Measurements from ENCODE around the gene MASTL.

Gene MASTL

DNA sequence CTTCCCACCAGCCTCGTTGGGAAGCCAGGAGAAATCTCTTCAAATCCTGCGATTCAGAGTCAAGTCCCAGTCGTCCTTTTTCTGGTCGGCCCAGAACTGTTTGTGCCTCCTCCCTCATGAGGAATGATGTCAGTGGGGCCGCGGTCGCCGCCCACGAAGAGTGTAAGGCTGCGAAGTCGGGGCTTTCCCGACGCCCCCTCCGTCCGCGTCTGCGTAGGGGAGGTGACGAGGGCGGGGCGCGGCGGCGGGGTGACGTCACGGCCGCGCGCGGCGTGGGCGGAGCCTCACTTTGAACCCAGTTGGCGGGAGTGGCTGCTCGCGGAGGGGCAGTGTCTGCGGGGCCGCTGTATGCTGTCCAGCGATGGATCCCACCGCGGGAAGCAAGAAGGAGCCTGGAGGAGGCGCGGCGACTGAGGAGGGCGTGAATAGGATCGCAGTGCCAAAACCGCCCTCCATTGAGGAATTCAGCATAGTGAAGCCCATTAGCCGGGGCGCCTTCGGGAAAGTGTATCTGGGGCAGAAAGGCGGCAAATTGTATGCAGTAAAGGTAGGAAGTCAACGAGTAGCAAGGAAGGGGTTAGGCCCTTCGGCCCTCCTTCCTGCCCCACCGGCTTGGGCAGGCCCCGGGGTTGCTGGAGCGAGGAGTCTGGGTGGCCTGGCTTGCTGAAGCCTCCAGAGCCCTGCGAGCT lies at the start of gene MASTL:
Gene MASTL (plus strand): TSS at position 287 of the 689 bp plus-strand sequence. CDS start 75 bp downstream, at position 362.
- TF ChIP-seq CTCF (IDR thresholded peaks at IDR 0.05): no peak
- peak within 1 kb of the TSS; percentile 99 for H3K27ac ChIP-seq
- H3K27me3 ChIP-seq: no peaks in the 10 kb centered on the region
- peaks cover 17% of the 10 kb centered on the region for H3K36me3 ChIP-seq
- peak within 1 kb of the TSS; percentile 86 to 92 for H3K4me3 ChIP-seq (ENCODE audit: low read depth in 1 of 2, low read length in 1 of 2)
- peaks cover 28 to 33% of the 10 kb centered on the region in 2 experiments for H3K4me1 ChIP-seq (ENCODE audit: control insufficient read depth in 1 of 2, insufficient read depth in 1 of 2, low read depth in 1 of 2, low read length in 1 of 2)
- no peaks in the 10 kb centered on the region for H3K9me3 ChIP-seq

DNA sequence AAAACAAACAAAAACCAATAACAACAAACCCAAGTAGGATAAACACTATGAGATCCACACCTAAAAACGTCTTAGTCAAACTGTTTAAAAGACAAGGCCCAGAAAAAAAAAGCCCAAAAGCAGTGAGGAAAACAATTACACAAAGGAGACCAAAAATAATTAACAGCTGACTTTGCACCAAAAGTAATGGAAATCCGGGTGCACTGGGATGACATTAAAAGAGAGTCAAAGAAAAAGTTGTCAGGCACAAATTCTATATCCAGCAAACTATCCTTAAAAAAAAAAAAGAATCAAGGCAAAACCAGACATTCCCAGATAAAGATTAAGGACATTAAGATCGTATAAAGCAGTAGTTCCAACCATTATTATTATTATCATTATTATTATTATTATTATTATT lies 47.0 kb upstream of the MASTL start:
- Histone ChIP-seq H3K9me3 (no peaks in the 10 kb centered on the region), H3K4me3 (ENCODE audit: low read depth in 1 of 2, low read length in 1 of 2) (no peak overlapping the region), H3K4me1 (ENCODE audit: control insufficient read depth in 1 of 2, insufficient read depth in 1 of 2, low read depth in 1 of 2, low read length in 1 of 2) (no peaks in the 10 kb centered on the region), H3K27ac (no peak overlapping the region), H3K36me3 (peaks cover 40% of the 10 kb centered on the region), H3K27me3 (no peaks in the 10 kb centered on the region)
- TF ChIP-seq CTCF (IDR thresholded peaks at IDR 0.05): no peak

- peak overlapping the region; percentile 62 for H3K27ac ChIP-seq
- no peaks in the 10 kb centered on the region for H3K27me3 ChIP-seq
- no peak for TF ChIP-seq CTCF (IDR thresholded peaks at IDR 0.05)
- no peaks in the 10 kb centered on the region for H3K4me1 ChIP-seq (ENCODE audit: control insufficient read depth in 1 of 2, insufficient read depth in 1 of 2, low read depth in 1 of 2, low read length in 1 of 2)
- H3K36me3 ChIP-seq: peaks cover 88% of the 10 kb centered on the region
- no peak overlapping the region for H3K4me3 ChIP-seq (ENCODE audit: low read depth in 1 of 2, low read length in 1 of 2)
- no peaks in the 10 kb centered on the region for H3K9me3 ChIP-seq
Measured at GRCh38 chr10:27134371-27134770, 20.8 kb upstream of the MASTL start.

DNA sequence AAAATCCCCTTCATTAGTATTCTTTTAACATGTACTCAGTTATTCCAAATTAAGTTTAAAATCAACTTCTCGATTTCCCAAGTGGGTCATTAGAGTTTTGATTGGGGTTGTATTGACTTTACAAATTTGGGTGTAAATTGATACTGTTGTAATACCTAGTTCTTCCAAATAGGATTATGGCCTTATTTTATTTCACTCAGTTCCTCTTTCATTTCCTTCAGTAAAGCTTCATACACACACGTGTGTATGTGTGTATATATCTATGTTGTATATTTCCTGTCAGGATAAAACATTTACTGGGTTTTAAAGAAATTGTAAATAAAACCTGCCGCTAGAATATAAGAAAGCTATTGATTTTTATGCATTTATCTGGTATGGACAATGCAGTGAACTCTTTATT lies 16.9 kb upstream of the MASTL start:
- no peaks in the 10 kb centered on the region for H3K9me3 ChIP-seq
- H3K27me3 ChIP-seq: no peaks in the 10 kb centered on the region
- no peak overlapping the region for H3K27ac ChIP-seq
- no peak overlapping the region for H3K4me3 ChIP-seq (ENCODE audit: low read depth in 1 of 2, low read length in 1 of 2)
- H3K4me1 ChIP-seq (ENCODE audit: control insufficient read depth in 1 of 2, insufficient read depth in 1 of 2, low read depth in 1 of 2, low read length in 1 of 2): no peaks in the 10 kb centered on the region
- TF ChIP-seq CTCF (IDR thresholded peaks at IDR 0.05): no peak
- H3K36me3 ChIP-seq: peaks cover 85% of the 10 kb centered on the region

GRCh38 chr10:27143686-27144085 lies 11.5 kb upstream of the MASTL start:
- no peak overlapping the region for H3K4me3 ChIP-seq (ENCODE audit: low read depth in 1 of 2, low read length in 1 of 2)
- H3K9me3 ChIP-seq: no peaks in the 10 kb centered on the region
- no peak overlapping the region for H3K27ac ChIP-seq
- no peaks in the 10 kb centered on the region for H3K27me3 ChIP-seq
- H3K4me1 ChIP-seq (ENCODE audit: control insufficient read depth in 1 of 2, insufficient read depth in 1 of 2, low read depth in 1 of 2, low read length in 1 of 2): peaks cover 8 to 9% of the 10 kb centered on the region in 2 experiments
- peaks cover 86% of the 10 kb centered on the region for H3K36me3 ChIP-seq
- TF ChIP-seq CTCF (IDR thresholded peaks at IDR 0.05): no peak
